DMS 273 (cell line): ENCODE data around the gene TSPOAP1.

Source experiments
- DNase-seq: peaks from one replicate; lab custom pipeline; 2025; ENCODE audit not compliant: unreplicated experiment; lab: John Stamatoyannopoulos, UW

The TSPOAP1 gene

GRCh38 chr17:58330538-58330996 is 2.0 kb upstream of the TSPOAP1 start:
- no peak for DNase-seq

GRCh38 chr17:58329810-58330537 is 1.4 kb upstream of the TSPOAP1 start:
- no peak for DNase-seq

- peak; percentile 65 for DNase-seq
Observed at GRCh38 chr17:58329035-58329809, 627 bp upstream of the TSPOAP1 start.

- DNase-seq = no peak
Observed at GRCh38 chr17:58327363-58328194, 1.0 kb downstream of the TSPOAP1 start.

GRCh38 chr17:58326609-58327362 is 1.8 kb downstream of the TSPOAP1 start:
- no peak for DNase-seq

GRCh38 chr17:58325976-58326468 is 2.6 kb downstream of the TSPOAP1 start:
- DNase-seq = peak; percentile 40

- peak; percentile 66 for DNase-seq
Observed at GRCh38 chr17:58325289-58325726, 3.3 kb downstream of the TSPOAP1 start.

GRCh38 chr17:58324409-58325288 is 3.9 kb downstream of the TSPOAP1 start:
- DNase-seq = peak; percentile 78

GRCh38 chr17:58324056-58324408 is 4.6 kb downstream of the TSPOAP1 start:
- DNase-seq = no peak

- no peak for DNase-seq
Observed at GRCh38 chr17:58323366-58324055, 5.1 kb downstream of the TSPOAP1 start.

- no peak for DNase-seq
Observed at GRCh38 chr17:58322581-58323185, 5.9 kb downstream of the TSPOAP1 start.

- no peak for DNase-seq
Observed at GRCh38 chr17:58321571-58322525, 6.7 kb downstream of the TSPOAP1 start.

GRCh38 chr17:58320570-58321323 is 7.8 kb downstream of the TSPOAP1 start:
- no peak for DNase-seq

- DNase-seq = no peak
Observed at GRCh38 chr17:58320163-58320558, 8.4 kb downstream of the TSPOAP1 start.

GRCh38 chr17:58319173-58320162 is 9.1 kb downstream of the TSPOAP1 start:
- DNase-seq = no peak
